ENCODE measurements around the gene CYB561.
"Not testable (repeated sequence)": the region's sequence is repeated elsewhere in the genome, so short reads cannot be mapped to it uniquely, and the experiment has no call there.

CYB561 gene

GRCh38 chr17:63479495-63480184 lies 33.5 kb upstream of the CYB561 start:
- no peak for DNase-seq (ENCODE audit: low read depth in 1 of 2, low spot score in 1 of 2)

GRCh38 chr17:63478814-63479494 lies 32.8 kb upstream of the CYB561 start:
- peak; percentile 57 to 58 for DNase-seq (ENCODE audit: low read depth in 1 of 2, low spot score in 1 of 2)

- DNase-seq (ENCODE audit: low read depth in 1 of 2, low spot score in 1 of 2) = no peak
These were observed 31.7 kb upstream of the CYB561 start for GRCh38 chr17:63477480-63478440.

GRCh38 chr17:63476854-63477479 lies 30.9 kb upstream of the CYB561 start, which contains the start of gene ACE:
TSS of gene ACE (plus strand) at chr17:63477061. CDS start at chr17:63477095, 34 bp downstream.
- DNase-seq (ENCODE audit: low read depth in 1 of 2, low spot score in 1 of 2) = peak in 1 of 2 donors; percentile 10

- DNase-seq (ENCODE audit: low read depth in 1 of 2, low spot score in 1 of 2) = no peak
These were observed 30.4 kb upstream of the CYB561 start for GRCh38 chr17:63476459-63476853.

GRCh38 chr17:63475491-63476412 lies 29.6 kb upstream of the CYB561 start:
- DNase-seq (ENCODE audit: low read depth in 1 of 2, low spot score in 1 of 2) = no peak

- DNase-seq (ENCODE audit: low read depth in 1 of 2, low spot score in 1 of 2) = no peak
These were observed 28.7 kb upstream of the CYB561 start for GRCh38 chr17:63474586-63475460.

GRCh38 chr17:63474174-63474573 lies 28.1 kb upstream of the CYB561 start:
- no peak for DNase-seq (ENCODE audit: low read depth in 1 of 2, low spot score in 1 of 2)

GRCh38 chr17:63468099-63468498 lies 22.0 kb upstream of the CYB561 start:
- DNase-seq (ENCODE audit: low read depth in 1 of 2, low spot score in 1 of 2) = not testable (repeated sequence)

- no peak for DNase-seq (ENCODE audit: low read depth in 1 of 2, low spot score in 1 of 2)
These were observed 18.7 kb upstream of the CYB561 start for GRCh38 chr17:63464691-63465236.

- DNase-seq (ENCODE audit: low read depth in 1 of 2, low spot score in 1 of 2) = no peak
These were observed 17.7 kb upstream of the CYB561 start for GRCh38 chr17:63463771-63464170.

GRCh38 chr17:63460018-63460417 lies 13.9 kb upstream of the CYB561 start:
- no peak for DNase-seq (ENCODE audit: low read depth in 1 of 2, low spot score in 1 of 2)

GRCh38 chr17:63458478-63458877 lies 12.4 kb upstream of the CYB561 start:
- DNase-seq (ENCODE audit: low read depth in 1 of 2, low spot score in 1 of 2) = no peak

- no peak for DNase-seq (ENCODE audit: low read depth in 1 of 2, low spot score in 1 of 2)
These were observed 9.3 kb upstream of the CYB561 start for GRCh38 chr17:63455417-63455816.

- DNase-seq (ENCODE audit: low read depth in 1 of 2, low spot score in 1 of 2) = no peak
These were observed 8.8 kb upstream of the CYB561 start for GRCh38 chr17:63454915-63455314.

GRCh38 chr17:63454357-63454756 lies 8.3 kb upstream of the CYB561 start:
- DNase-seq (ENCODE audit: low read depth in 1 of 2, low spot score in 1 of 2) = not testable (repeated sequence)

GRCh38 chr17:63452962-63453551 lies 7.0 kb upstream of the CYB561 start:
- no peak for DNase-seq (ENCODE audit: low read depth in 1 of 2, low spot score in 1 of 2)

All from activated CD4-positive, alpha-beta T cell treated with anti-CD3 and anti-CD28 coated beads, Interleukin-2, amount 50 U/mL, for 24 hours (primary cell).